C4-2B (cell line): ENCODE results near the gene LARGE1.

Experiments
- CTCF ChIP-seq: fragments of 450-650 bp; conservative IDR thresholded peaks from 2 replicates; pipeline ENCODE4 v1.5.1; 2017; ENCODE audit warnings: mild to moderate bottlenecking
- ZFX ChIP-seq: fragments of 450-650 bp; IDR thresholded peaks from 2 replicates; pipeline ENCODE4 v1.6.1; 2017

DNA sequence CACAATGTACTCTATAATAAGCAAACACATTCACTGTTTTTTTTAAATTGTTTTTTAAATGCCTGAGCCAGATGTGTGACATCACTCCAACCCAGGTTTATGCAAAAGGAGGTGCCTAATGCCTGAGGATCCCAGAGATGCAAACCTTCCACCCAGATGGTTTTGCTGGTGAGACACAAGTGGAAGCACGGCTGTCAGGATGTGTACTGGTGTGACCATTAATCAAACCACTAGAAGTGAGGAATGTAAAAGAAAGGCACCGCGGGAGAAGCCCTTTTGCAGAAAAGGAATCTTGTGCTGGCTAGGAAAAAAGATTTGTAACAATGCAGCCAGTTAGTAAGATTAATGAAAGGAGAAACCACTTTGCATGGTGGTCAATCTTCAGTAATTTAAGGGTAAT lies 407.4 kb downstream of the LARGE1 start:
- no peak for TF ChIP-seq CTCF
- no peak for TF ChIP-seq ZFX
